HL-60/S4 treated with phorbol 12-myristate 13-acetate at 8.2 ng/mL for 4 days and 3 days (cell line): ENCODE results near the gene BET1.
"Not testable (repeated sequence)": the region's sequence is repeated elsewhere in the genome, so short reads cannot be mapped to it uniquely, and the experiment has no call there.

Source experiments
- in situ Hi-C: fragments of 300-500 bp; cut with MboI; formaldehyde crosslinking; loops from 2 replicates; pipeline ENCODE4 v1.15.0; 2022; ENCODE audit warnings: low sequenced_read_pairs

Gene BET1, protein sequence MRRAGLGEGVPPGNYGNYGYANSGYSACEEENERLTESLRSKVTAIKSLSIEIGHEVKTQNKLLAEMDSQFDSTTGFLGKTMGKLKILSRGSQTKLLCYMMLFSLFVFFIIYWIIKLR

DNA sequence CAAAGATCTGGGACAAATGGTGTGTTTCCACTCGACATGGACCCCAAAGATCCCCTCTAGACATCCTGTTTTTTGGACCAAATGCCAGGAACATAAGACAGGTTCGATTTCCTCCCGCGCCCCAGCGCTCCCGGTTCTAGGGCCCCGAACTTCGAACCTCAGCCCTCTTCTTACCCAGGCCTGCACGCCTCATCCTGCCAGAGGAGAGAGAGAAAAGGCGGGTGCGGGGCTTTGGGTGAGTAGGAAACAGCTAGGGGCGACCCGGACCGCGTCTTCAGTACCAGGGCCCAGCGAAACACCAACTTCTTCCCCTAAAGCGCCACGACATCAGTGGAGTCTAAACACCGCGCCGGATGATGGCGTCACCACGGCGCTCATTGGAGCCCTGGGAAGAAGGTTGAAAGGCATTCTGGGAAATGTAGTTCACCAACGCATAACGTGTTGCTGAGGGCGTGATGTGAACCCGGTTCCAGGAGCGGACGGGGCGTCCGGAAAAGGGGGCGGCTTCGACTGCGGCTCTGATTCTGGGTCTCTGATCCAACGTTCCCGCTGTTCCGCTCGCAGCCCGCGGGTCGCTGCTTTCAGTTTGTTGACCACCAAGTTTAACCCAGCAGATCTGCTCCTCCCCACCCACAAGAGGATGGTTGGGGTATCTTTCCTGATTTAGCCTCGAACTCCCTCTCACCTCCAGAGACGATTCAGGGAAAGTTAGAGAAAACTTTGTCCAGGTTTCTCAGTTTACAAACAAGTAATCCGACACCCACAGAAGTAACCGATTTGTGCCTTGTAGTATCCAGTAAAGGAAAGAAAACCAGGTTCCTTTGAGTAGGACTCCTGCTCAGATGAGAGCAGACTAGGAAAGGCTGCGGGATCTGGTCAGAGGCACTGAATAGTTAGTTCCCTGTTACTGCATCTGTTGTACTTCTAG lies at the start of gene BET1:
Gene BET1 (minus strand): TSS at position 332 of the 928 bp plus-strand sequence. CDS start 139 bp downstream, at position 193.
- in situ Hi-C loops: no loop called here

DNA sequence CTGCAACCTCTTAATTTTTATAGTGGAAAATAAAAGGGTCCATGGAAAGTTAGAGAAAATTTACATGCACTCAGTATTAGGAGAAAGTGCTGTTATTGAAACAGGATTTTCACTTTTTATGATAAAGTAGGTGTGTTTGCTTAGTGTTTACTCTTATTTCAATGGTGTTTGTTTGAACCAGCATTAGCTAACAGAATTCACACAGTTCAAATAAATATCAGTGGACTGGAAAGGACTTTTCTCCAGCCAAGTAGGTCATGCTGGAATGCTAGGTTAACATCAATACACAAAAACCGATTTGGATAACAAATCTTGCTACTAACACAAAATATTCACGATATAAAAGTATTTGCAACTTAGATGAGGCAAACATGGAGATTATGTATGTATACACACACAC lies 49.4 kb upstream of the BET1 start:
- in situ Hi-C loops: no loop called here

DNA sequence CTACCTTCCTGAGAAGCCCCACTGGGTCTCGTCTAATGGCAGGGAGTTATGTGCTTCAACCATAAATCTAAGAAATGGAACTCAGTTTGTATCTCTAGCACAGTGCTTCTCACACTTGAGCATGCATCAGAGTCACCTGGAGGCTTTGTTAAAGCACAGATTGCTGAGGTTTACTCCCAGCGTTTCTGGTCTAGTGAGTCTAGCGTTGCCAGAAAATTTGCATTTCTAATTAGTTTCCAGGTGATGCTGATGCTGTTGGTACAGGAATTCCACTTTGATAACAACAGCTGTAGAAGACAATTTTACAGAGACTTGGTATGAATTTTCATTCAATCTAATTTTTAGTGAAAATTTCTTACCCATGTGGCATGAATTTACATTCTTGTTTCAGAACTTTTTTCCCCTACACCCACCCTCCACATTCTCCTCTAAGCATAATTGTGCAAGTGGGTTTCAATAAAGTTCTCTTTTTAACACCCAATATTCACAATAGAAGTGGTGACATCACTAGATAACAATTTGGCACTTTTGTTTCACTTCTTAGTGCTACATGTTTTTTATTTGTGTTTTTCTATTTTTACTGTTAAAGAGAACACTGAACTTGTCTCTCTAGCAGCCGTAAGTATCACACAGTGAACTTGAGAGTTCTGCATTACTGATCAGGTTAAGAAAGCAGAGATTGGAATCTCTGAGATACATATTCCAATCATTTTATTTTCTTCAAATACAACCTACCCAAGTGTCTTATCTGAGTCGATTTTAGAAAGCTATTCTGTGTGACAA lies 48.4 kb upstream of the BET1 start:
- in situ Hi-C loops: no loop called here

DNA sequence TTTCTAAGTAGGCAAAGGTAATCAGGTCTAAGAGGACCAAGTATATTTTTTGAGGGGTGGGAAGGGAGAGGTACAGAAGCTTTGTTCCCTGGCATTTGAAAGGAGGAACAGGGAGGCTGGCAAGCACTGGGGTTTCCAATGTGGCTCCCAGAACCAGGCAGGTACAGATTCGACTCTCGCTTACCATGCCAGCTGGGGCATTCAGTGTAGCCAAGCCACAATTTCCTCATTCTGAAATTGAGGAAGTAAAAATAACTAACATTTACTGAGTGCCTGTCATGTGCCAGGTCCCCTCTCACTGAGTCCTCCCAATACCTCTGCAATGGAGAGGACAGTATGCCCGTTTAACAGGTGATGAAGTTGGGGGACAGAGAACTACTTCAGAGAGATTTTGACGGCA lies 45.9 kb upstream of the BET1 start:
- in situ Hi-C loops: no loop called here

DNA sequence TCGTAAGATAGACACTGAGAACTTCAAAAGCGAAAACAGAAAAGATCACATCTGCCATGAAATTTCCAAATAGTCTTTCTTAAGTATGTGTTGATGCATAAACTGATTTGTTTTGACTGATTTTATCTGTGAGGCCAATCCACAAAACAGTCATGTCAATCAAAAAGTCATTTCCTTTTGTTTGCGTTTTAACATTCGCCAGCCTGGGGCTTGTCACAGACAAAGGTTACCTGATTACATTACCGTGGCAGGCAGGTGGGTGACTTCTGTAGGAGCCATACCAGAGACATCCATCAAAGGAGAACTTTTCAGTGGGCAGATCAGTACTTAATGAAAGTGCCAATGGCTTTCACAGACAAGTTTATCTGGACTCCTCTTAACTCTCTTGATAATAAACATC lies 45.5 kb upstream of the BET1 start:
- in situ Hi-C loops: no loop called here

DNA sequence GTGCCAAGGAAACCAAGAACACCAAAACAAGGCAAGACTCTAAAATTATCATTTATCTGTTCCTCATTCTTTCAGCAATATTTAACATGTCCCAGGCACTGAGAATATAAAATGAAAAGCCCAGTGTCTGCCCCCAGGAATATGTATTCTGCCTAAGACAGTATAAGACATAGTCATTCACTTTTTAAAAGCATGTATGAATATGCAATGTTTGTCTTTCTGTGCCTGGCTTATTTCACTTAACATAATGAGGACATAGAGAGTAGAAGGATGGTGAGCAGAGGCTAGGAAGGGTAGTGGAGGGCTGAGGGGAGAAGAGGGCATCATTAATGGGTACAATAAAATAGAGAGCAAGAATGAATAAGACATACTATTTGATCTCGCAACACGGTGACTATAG lies 44.6 kb upstream of the BET1 start:
- in situ Hi-C loops: no loop called here

DNA sequence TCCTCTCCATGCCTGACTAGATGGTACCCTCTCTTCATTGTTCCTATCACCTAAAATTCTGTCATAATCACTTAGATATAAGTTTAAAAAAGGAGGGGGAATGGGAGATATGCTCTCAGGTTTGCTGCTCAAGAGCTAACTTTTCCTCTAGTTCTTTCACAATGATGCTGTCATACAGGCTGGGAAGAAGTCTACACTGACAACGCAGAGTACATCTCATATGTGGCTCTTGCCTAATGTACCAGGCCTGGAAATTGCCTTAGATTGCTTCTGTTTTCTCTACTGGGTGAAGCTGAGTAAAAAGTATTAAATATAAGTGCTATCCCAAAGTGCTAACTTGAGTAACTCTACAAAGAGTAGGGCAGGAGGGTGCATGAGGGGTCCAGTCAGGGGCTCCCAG lies 43.8 kb upstream of the BET1 start:
- in situ Hi-C loops: no loop called here

DNA sequence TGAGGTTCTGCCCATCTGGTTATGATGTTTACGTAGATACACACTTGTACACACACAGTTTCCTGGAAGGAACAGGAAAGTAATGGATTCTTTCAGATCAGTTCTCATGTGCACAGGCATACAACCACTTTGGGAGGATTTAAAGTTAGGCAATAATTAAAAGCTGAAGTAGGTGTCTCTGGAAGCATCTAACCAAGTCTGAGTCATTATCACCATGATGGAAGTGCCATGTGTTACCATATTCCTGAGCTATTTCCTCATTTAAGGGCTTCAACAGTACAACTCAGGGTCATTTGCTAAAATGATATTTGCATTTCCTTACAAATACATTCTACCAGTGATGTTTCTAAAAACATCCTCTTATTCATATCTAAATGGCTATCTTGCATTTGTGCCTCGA lies 41.4 kb upstream of the BET1 start:
- in situ Hi-C loops: no loop called here

DNA sequence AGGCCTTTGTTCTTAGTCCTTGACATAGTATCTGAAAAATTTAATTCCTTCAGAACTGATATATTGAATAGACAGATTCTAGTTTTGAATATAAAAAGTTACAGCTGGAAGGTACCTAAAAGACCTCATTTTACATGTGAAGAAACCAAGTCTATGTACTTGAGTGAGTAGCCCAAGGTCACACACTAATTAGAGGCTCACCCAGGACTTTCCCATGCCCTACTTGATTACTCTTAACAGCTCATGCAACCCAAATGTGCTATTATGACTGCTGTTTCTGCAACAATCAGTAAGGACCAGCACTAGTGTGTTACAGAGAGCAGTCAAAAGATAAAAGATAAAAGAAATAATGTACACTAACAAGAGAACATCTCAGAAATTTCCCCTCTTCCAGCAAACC lies 40.7 kb upstream of the BET1 start:
- in situ Hi-C loops: no loop called here

DNA sequence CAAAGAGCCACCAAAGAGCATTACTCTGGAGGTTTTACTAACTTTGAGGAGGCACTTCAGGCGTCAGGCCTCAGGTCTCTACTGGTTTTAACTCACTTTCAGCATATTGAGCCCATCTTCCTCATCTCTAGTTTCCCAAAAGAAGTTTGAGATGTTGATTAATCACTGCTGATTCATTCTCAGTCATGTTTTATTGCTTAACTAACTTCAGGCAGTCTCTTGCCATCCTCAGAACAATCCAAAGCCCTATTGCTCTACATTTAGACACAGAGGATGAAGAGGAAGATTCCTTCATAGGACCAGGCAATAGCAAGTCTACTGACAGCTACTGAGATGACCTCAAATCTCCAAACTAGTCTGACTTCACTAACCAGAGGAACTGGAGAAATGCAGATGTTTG lies 39.1 kb upstream of the BET1 start:
- in situ Hi-C loops: no loop called here

DNA sequence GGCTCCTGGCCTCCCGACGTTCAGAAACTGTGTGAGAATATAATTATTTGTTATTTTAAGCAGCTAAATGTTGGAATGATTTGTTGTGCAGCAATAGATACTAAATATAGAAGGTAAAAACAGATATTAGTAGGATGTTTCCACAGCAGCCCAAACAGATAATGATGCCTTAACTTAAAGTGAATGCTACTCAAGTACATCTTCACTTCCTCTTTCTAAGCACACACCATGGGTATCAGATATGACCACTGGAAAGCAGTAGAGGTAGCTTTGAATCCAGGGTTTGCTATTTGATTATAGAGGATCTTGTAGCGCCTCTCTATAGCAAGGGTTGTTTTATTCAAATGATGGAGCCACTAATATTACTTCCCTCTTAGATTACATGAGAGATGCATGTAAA lies 38.2 kb upstream of the BET1 start:
- in situ Hi-C loops: no loop called here

DNA sequence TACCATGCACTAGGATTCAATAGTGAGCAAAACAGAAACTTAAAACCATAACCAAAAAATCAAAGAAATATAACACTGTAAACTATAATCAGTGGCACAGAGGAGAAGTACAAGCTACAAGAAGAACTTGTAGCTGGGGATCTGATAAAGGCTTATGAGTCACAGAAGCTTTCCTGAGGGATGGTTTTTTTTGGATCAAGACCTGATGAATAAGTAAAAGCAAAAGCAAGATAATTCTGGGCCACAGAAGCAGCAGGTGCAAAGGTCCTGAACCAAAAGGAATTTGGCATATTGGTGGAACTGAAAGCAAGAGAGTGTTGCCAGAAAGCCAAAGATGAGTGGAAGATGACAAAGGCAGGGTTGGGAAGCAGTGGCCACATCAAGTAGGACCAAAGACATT lies 37.4 kb upstream of the BET1 start:
- in situ Hi-C loops: no loop called here

DNA sequence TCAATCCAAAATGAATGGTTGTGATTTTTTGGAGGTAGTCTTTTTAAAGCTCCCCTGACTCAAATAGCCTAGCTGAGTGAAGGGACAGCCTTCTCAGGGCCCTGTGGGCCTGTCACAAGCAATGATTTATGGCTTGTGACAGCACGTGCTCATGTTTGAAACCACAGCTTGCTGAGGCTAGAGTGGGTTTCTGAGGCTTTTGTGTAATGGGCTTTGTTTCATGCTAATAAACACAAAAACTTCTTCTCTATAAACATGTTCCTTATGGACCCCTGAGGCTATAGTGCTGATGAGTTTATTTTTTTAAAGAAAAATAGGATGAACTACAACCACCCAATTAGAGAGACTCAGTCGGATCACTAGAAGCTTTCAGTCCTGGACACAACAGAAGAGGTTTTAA lies 36.1 kb upstream of the BET1 start:
- in situ Hi-C loops: no loop called here

DNA sequence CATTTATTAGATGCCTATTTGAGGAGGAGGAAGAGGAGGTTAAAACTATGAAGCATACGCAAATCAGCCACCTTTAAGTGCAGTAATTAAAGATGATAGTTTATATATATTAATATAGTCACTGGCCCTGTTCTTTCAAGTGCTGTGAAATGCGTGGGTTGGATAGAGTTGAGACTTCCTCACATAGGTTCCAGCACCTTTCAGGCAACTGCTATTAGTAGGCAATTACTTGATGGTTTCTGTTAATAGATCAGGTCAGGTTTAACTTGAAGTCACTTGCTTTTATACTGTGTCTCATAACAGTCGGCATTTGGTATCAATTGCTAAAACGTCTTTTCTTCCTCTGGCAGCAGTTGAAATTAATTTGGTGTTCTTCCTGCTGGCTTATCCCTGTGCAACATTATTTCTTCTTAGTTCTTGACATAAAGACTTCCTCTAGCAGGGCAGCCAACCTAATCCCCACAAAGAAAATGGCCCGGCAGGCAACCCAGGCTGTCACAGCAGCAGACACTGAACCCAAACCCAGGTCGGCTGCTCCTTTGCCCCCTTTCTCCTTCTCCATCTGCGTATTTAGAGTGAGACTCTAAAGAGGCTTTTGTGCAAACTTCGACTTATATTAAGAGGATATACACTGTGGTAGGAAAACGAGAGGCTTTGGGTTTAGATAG lies 35.3 kb upstream of the BET1 start:
- in situ Hi-C loops: no loop called here

DNA sequence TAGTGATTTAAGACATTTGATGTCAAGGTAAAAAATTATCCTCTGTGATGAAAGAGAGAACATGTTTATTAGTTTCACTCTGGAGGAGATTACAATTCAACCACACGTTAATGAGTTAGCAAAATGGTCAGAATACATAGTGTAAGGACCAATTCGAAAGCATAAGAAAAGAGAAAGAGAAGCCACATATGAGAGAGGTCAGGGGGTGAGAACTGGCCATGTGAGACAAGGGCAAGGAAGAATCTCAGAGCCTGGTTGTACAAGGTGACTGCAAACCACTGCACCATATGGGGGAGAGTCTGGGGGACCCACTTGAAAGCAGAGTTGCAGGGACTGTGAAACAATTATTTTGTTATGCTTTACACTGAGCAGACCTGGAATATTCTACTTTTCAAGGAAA lies 27.7 kb upstream of the BET1 start:
- in situ Hi-C loops: no loop called here

DNA sequence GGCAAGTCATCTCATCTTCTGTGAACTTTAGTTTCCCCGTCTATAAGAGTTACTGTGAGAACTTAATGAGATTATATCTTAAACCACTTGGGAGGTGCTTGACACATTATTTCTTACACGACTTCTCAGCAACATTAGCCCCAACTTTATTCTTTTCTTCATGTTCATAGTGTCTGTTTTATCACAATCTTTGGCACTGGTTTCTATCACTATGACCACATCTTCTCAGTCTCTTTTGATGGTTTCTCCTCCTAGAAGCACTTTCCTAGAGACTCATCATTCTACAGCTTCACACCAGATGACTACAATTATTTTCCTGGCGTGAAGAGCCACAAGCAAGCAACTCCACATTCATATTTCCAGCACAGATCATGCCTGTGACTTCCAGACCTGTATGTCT lies 26.5 kb upstream of the BET1 start:
- in situ Hi-C loops: no loop called here

DNA sequence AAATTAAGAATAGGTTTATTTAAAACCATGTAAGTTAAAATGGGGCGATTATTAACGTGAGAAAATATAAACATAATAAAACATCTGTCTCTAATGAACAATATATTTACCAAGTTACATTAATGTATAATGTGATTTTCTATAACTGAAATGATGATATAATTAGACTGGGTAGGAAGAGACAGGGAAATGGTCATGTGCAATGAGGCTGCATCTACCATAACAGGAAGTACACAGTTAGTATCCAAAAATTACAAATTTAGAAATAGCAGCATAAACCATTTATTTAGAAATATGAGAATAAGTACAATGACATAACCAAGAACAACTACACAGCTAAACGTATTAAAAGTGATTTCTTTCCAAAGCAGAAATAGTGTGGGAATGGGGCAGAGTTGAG lies 25.8 kb upstream of the BET1 start:
- in situ Hi-C loops: no loop called here

DNA sequence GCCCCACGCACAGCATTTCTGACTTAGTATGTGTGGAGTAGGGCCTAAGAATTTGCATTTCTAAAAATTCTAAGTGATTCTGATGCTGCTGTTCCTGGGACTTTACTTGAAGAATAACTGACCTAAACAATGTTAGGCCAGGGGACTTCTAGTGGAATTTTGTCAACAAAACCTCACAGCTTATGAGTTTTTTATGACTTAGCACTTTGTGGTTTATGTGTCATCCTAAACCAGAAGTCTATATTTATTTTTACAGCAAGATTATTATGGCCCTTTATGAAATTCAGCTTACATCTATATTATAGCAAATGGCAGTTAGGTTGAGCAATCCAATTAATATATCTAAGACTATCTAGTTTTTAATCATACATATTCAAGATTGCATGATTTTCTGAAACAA lies 24.6 kb upstream of the BET1 start:
- in situ Hi-C loops: no loop called here

DNA sequence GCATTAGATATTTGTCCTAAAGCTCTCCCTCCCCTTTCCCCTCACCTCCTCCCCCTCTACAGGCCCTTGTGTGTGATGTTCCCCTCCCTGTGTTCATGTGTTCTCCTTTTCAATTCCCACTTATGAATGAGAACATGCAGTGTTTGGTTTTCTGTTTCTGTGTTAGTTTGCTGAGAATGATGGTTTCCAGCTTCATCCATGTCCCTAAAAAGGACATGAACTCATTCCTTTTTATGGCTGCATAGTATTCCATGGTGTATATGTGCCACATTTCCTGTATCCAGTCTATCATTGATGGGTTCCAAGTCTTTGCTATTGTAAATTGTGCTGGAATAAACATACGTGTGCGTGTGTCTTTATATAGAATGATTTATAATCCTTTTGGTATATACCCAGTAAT lies 22.5 kb upstream of the BET1 start:
- in situ Hi-C loops: not testable (repeated sequence)

DNA sequence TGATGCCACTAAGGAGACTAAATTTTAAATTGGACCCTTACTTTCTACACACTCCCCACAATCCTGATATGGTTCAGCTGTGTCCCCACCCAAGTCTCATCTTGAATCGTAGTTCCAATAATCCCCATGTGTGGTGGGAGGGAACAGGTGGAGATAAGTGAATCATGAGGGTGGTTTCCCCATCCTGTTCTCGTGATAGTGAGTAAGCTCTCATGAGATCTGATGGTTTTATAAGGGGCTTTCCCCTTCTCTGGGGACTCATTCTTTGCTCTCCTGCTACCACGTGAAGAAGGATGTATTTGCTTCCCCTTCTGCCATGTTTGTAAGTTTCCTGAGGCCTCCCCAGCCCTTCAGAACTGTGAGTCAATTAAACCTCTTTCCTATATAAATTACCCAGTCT lies 18.4 kb upstream of the BET1 start:
- in situ Hi-C loops: no loop called here

DNA sequence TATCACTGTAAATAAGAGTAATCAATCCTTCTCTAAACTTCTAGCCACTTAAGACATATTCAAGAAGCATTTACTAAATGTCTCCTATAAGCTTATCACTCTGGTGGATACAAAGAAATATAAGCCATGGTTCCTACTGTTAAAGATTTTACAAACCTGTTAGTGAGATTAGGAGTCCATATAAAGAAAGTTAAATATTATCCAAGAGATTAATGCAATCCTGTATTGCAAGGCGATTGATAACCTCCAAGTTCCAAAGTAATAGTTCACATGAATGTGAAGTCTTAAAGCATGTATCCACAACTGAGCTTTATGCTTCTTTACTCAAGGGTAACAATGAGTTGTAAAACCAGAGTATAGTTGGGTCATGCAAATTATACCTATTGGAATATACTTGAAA lies 12.6 kb upstream of the BET1 start:
- in situ Hi-C loops: no loop called here
